Measurements from ENCODE around the gene TRMT44. TPM values are rescaled to one million over a fixed set of nuclear protein-coding genes. Genes with fewer than 3 reads are reported as not detected.
A peak's percentile ranks its signal among the peaks of the same experiment; 100 is the strongest.

The TRMT44 gene
- total and polyA plus RNA-seq, 8 donors, result 1.8 to 39.7 (median 8.4) TPM

DNA sequence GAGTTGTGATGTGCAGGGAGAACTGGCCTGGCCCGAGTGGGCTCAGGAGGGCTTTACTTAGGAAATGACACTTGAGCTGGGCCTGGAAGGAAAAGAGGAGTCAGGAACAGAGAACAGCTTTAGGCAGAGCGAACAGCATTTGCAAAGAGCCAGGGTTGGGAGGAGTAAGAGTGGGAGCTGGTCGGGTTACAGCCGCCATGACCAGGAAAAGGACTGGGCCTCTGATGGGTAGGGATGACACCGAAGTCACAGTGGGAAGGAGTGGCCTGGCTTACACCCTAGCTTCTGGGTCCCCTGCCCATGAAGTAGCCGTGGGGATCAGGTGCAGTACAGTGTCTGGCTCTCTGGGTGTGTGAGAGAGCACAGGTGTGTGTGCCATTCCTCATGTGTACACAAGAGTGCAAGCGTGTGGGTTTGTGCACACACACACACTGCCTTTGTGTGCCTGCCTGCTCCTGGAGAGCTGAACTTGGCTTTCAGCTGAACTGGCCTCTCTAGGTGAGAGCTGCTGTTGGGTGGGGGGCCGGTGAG is 31.6 kb downstream of the TRMT44 start:
- Histone ChIP-seq H3K9me3 (no peaks in the 10 kb centered on the region), H3K36me3 (peaks cover 18 to 66% (median 63%) of the 10 kb centered on the region in 4 donors), H3K4me3 (no peak overlapping the region), H3K27me3 (no peaks in the 10 kb centered on the region), H3K4me1 (peaks cover 6 to 30% (median 19%) of the 10 kb centered on the region in 4 donors), H3K27ac (peak overlapping the region in 4 of 5 donors; percentile 50 to 76 (median 72))
- intact Hi-C loops (cut with DNase I; ENCODE audit: low total_unique reads), result loop anchor here (5.0 kb wide), 2 partner anchors 75 to 120 kb away; partner anchors contain the start of gene CPZ
- WGBS, 5 donors, result 67 to 82% (median 76%) methylated on average over 8 of the region's 8 CpGs
- TF ChIP-seq POLR2A (IDR thresholded peaks at IDR 0.05) (no peak), POLR2AphosphoS5 (IDR thresholded peaks at IDR 0.05) (no peak), EP300 (IDR thresholded peaks at IDR 0.05) (no peak)
- TF ChIP-seq, protein P1, sequence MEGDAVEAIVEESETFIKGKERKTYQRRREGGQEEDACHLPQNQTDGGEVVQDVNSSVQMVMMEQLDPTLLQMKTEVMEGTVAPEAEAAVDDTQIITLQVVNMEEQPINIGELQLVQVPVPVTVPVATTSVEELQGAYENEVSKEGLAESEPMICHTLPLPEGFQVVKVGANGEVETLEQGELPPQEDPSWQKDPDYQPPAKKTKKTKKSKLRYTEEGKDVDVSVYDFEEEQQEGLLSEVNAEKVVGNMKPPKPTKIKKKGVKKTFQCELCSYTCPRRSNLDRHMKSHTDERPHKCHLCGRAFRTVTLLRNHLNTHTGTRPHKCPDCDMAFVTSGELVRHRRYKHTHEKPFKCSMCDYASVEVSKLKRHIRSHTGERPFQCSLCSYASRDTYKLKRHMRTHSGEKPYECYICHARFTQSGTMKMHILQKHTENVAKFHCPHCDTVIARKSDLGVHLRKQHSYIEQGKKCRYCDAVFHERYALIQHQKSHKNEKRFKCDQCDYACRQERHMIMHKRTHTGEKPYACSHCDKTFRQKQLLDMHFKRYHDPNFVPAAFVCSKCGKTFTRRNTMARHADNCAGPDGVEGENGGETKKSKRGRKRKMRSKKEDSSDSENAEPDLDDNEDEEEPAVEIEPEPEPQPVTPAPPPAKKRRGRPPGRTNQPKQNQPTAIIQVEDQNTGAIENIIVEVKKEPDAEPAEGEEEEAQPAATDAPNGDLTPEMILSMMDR (IDR thresholded peaks at IDR 0.05), result no peak
- no peak for DNase-seq

DNA sequence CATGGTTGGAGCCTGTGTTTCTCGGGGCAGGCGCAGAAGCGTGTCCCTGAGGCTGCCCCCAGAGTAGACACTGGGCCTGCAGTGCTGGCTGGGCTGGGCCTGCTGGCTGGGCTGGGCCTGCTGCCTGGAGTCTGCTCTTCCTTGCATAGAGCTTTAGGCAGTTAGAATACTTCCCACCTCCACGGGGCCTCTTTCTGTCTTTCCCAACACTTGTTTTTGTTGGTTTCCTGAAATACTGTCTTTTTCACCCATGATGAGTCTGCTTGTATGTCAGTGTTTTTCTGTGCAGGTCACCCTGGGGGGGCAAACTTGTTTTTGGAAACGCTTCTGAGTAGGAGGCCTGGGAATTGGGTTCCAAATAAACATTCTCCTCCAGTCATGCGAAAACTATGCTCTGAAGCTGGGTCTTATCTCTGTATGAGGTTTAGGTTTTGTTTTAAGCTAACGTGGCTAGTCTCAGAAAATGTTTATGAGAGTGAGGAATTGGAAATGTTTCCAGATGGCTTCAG is 32.2 kb downstream of the TRMT44 start:
- Histone ChIP-seq H3K36me3 (peaks cover 17 to 66% (median 63%) of the 10 kb centered on the region in 4 donors), H3K4me3 (no peak overlapping the region), H3K27ac (peak overlapping the region in 4 of 5 donors; percentile 50 to 76 (median 72)), H3K27me3 (no peaks in the 10 kb centered on the region), H3K9me3 (no peaks in the 10 kb centered on the region), H3K4me1 (peaks cover 6 to 30% (median 19%) of the 10 kb centered on the region in 4 donors)
- 42 to 58% (median 55%) methylated on average over 7 of the region's 7 CpGs for WGBS, 5 donors
- intact Hi-C loops (cut with DNase I; ENCODE audit: low total_unique reads), result loop anchor here (5.0 kb wide), 2 partner anchors 75 to 120 kb away; partner anchors contain the start of gene CPZ
- peak in 1 of 2 donors; percentile 76 for DNase-seq
- TF ChIP-seq POLR2AphosphoS5 (IDR thresholded peaks at IDR 0.05), result peak in 1 of 3 donors; percentile 11
- no peak for TF ChIP-seq POLR2A (IDR thresholded peaks at IDR 0.05)
- TF ChIP-seq, protein P1 (IDR thresholded peaks at IDR 0.05), result no peak

DNA sequence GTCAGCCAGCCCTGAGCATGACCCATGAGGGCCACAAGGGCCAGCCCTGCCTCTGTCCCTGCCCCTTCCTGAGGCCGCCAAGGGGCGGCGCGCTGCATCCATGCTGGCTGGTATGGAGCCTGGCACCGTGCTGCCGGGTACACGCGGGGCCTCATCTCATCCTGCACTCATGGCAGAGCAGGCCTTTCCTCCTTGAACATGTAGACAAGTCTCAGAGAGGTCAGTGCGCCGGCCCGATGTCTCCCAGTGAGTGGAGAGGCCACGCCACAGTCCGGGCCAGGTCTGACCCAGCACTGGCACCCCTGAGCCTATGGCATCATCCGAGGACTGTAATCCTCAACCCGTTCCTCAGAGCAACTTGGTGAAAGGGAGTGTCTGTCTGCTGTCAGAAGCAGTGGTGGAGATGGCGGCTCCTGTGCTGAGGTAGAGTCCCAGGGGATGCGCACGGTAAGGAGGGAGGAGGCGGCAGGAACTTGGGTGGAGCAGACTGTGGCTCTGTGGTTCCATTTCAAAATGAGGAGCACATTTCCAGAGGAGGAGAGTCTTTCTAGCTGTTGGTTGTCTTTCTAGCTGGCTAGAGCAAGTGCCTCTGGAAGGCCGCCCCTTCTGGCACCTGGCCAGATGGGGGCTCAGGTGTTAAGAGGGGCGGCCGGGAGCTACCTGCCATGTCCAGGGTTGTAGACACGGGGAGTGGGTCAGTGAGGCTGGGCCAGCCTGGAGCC is 32.8 kb downstream of the TRMT44 start:
- intact Hi-C loops (cut with DNase I; ENCODE audit: low total_unique reads), result loop anchor here (5.0 kb wide), 2 partner anchors 74 to 119 kb away; partner anchors contain the start of gene CPZ
- Histone ChIP-seq H3K36me3 (peaks cover 11 to 64% (median 63%) of the 10 kb centered on the region in 4 donors), H3K27me3 (no peaks in the 10 kb centered on the region), H3K4me1 (peaks cover 6 to 30% (median 19%) of the 10 kb centered on the region in 4 donors), H3K27ac (peak overlapping the region in 4 of 5 donors; percentile 50 to 76 (median 72)), H3K4me3 (no peak overlapping the region), H3K9me3 (no peaks in the 10 kb centered on the region)
- WGBS, 5 donors, result 65 to 91% (median 85%) methylated on average over 17 to 23 of the region's 23 CpGs
- DNase-seq, result no peak
- TF ChIP-seq, protein P1 (IDR thresholded peaks at IDR 0.05), result no peak
- TF ChIP-seq POLR2A (IDR thresholded peaks at IDR 0.05) (no peak), EP300 (IDR thresholded peaks at IDR 0.05) (no peak), POLR2AphosphoS5 (IDR thresholded peaks at IDR 0.05) (no peak)

DNA sequence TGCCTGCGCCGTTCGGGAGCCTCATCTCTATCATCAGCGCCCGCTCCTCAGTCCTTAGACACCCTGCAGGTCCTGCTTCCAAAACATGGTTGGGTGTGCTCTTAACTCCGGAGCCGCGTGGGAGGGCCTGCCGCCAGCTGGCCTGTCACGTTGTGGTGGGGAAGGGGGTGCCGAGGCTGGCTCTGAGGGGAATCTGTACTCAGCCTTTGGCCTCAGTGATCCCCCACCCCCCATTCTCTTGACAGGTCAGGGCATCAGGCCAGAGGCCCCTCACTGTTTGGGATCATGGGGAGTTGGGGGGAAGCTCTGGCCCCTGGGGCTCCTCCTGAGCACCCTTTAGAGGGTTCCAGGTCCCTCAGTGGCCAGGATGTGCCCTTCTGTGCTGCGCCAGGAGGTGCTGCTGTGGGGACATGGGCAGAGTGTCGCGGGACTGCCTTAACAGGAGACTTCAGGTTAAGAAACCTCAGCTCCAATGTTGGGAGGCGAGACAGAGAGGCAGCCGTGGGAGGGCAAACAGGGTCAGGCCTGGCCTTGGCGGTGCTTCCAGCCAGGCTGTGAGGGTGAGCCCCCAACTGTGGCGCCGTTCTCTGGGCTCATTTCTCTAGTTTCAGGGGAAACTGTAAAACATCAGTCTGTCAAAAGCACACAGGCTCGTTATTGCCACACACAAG is 33.5 kb downstream of the TRMT44 start:
- no peak for DNase-seq
- Histone ChIP-seq H3K27me3 (no peaks in the 10 kb centered on the region), H3K27ac (peak overlapping the region in 3 of 5 donors; percentile 69 to 76 (median 74)), H3K4me1 (peaks cover 6 to 30% (median 19%) of the 10 kb centered on the region in 4 donors), H3K36me3 (peaks cover 10 to 64% (median 59%) of the 10 kb centered on the region in 4 donors), H3K4me3 (no peak overlapping the region), H3K9me3 (no peaks in the 10 kb centered on the region)
- intact Hi-C loops (cut with DNase I; ENCODE audit: low total_unique reads), result loop anchor here (5.0 kb wide), 2 partner anchors 73 to 118 kb away; partner anchors contain the start of gene CPZ
- WGBS, 5 donors, result 65 to 90% (median 85%) methylated on average over 6 to 20 of the region's 20 CpGs
- TF ChIP-seq, protein P1 (IDR thresholded peaks at IDR 0.05), result no peak
- TF ChIP-seq POLR2A (IDR thresholded peaks at IDR 0.05) (no peak), EP300 (IDR thresholded peaks at IDR 0.05) (no peak), POLR2AphosphoS5 (IDR thresholded peaks at IDR 0.05) (no peak)

Measured in stomach (tissue), 9 donors.